Endothelial cell of umbilical vein (primary cell): Measurements from ENCODE around the gene SMTNL1. TPM values are rescaled to one million over a fixed set of nuclear protein-coding genes. Genes with fewer than 3 reads are reported as not detected.

Source experiments
- BruUV-seq: library from RNA; stranded (reverse); fragments of 400-500 nt; replicated peaks from 2 replicates; lab custom pipeline; 2021; lab: Mats Ljungman, UMichigan
- CTCF ChIA-PET: fragments of 300-600, 350-600 bp; sonication (Branson Sonifier 250); formaldehyde crosslinking; loops from one replicate; lab custom pipeline; 2021; ENCODE audit warnings: antibody characterized with exemption, inconsistent platforms; lab: Charles Lee
- POLR2A ChIA-PET: fragments of 300-600, 350-600 bp; sonication (Branson Sonifier 250); formaldehyde crosslinking; loops from one replicate; lab custom pipeline; 2021; ENCODE audit warnings: antibody characterized with exemption, inconsistent platforms; lab: Charles Lee
- DNase-seq: peaks from one replicate; pipeline ENCODE4 v3.0.0-alpha.2; 2011; ENCODE audit warnings: low read depth, low spot score
- FAIRE-seq: peaks from 2 replicates; lab custom pipeline; 2011; peaks lifted over from hg19 to GRCh38; lab: Jason Lieb, UNC
- H2AFZ ChIP-seq: 2 replicates; pipeline ENCODE4 v1.6.0; 2012; ENCODE audit warnings: low read depth, low read length, control low read depth, inconsistent platforms
- H3K27ac ChIP-seq: 2 replicates; pipeline ENCODE4 v1.5.1; 2011; ENCODE audit warnings: low read depth, mild to moderate bottlenecking, control low read depth, low read length, moderate library complexity; ENCODE audit not compliant: insufficient read depth
- H3K27me3 ChIP-seq, 2 experiments: 2 replicates each; pipeline versions ENCODE4 v1.6.0 to v1.6.1; 2011; ENCODE audit warnings: low read length in 2 of 2, mixed read lengths in 1 of 2; ENCODE audit not compliant: control insufficient read depth in 2 of 2, insufficient read depth in 2 of 2
- H3K36me3 ChIP-seq, 2 experiments: 2 replicates in 1 of 2; 3 replicates in 1 of 2; pipeline ENCODE4 v1.5.1; 2011; ENCODE audit warnings: low read length in 2 of 2, mild to moderate bottlenecking in 1 of 2, moderate library complexity in 1 of 2; ENCODE audit not compliant: control insufficient read depth in 2 of 2, insufficient read depth in 2 of 2; ENCODE audit errors: extremely low read depth in 1 of 2
- H3K4me1 ChIP-seq: 3 replicates; pipeline ENCODE4 v1.5.1; 2011; ENCODE audit warnings: mild to moderate bottlenecking, low read length; ENCODE audit not compliant: control insufficient read depth, insufficient read depth; ENCODE audit errors: extremely low read depth
- H3K4me2 ChIP-seq: 2 replicates; pipeline ENCODE4 v1.6.1; 2011; ENCODE audit warnings: low read length, control low read depth, mixed read lengths; ENCODE audit not compliant: insufficient read depth
- H3K4me3 ChIP-seq, 3 experiments: fragments of 200-600 bp in 1 of 3; sonication (generic), shearing (Covaris generic) in 1 of 3; replicated peaks in 1 of 3; 2 replicates each; pipeline ENCODE4 v1.5.1; 2011 to 2016; ENCODE audit warnings: control low read depth in 3 of 3, low read length in 3 of 3, mild to moderate bottlenecking in 2 of 3, inconsistent platforms in 1 of 3, low read depth in 1 of 3, moderate library complexity in 1 of 3; ENCODE audit not compliant: insufficient read depth in 1 of 3
- H3K79me2 ChIP-seq: 2 replicates; pipeline ENCODE4 v1.6.0; 2012; ENCODE audit warnings: low read length, inconsistent platforms; ENCODE audit not compliant: control insufficient read depth, insufficient read depth
- H3K9ac ChIP-seq: replicated peaks from 2 replicates; pipeline ENCODE3; 2011; ENCODE audit warnings: low read length, control low read depth; ENCODE audit not compliant: insufficient read depth; ENCODE audit errors: extremely low read depth
- H3K9me1 ChIP-seq: replicated peaks from 3 replicates; pipeline ENCODE4 v1.6.0; 2011; ENCODE audit warnings: mild to moderate bottlenecking, low read length; ENCODE audit not compliant: control insufficient read depth, insufficient read depth; ENCODE audit errors: extremely low read depth
- H3K9me3 ChIP-seq: replicated peaks from 2 replicates; pipeline ENCODE4 v1.5.1; 2012; ENCODE audit warnings: low read length, inconsistent platforms; ENCODE audit not compliant: control insufficient read depth, insufficient read depth
- H4K20me1 ChIP-seq: replicated peaks from 2 replicates; pipeline ENCODE3; 2011; ENCODE audit warnings: mild to moderate bottlenecking, low read length; ENCODE audit not compliant: control insufficient read depth, insufficient read depth; ENCODE audit errors: extremely low read depth
- CTCF ChIP-seq, 2 donors: IDR thresholded peaks; 1 replicate in 1 of 2; 2 replicates in 1 of 2; pipeline ENCODE4 v1.5.1; 2011; ENCODE audit warnings: low read length in 2 of 2, mild to moderate bottlenecking in 2 of 2, moderate library complexity in 2 of 2, control low read depth in 1 of 2, inconsistent platforms in 1 of 2, low read depth in 1 of 2; ENCODE audit not compliant: insufficient read depth in 1 of 2; ENCODE audit errors: extremely low read depth in 1 of 2
- EZH2 ChIP-seq: IDR thresholded peaks from 2 replicates; pipeline ENCODE4 v1.6.1; 2012; ENCODE audit warnings: borderline replicate concordance, low read depth, mild to moderate bottlenecking, moderate library complexity, low read length, inconsistent platforms; ENCODE audit not compliant: severe bottlenecking
- FOS ChIP-seq: IDR thresholded peaks from 2 replicates; pipeline ENCODE4 v1.6.1; 2011; ENCODE audit warnings: mild to moderate bottlenecking, low read length, moderate library complexity, borderline replicate concordance; ENCODE audit not compliant: insufficient read depth
- GATA2 ChIP-seq: IDR thresholded peaks from 2 replicates; pipeline ENCODE4 v1.7.0; 2011; ENCODE audit warnings: low read depth, mild to moderate bottlenecking, moderate library complexity, mixed read lengths, low read length; ENCODE audit not compliant: insufficient read length, insufficient read depth
- JUN ChIP-seq: IDR thresholded peaks from 2 replicates; pipeline ENCODE4 v1.6.1; 2011; ENCODE audit warnings: borderline replicate concordance, low read depth; ENCODE audit not compliant: insufficient read length, insufficient read depth
- MAX ChIP-seq: IDR thresholded peaks from 2 replicates; pipeline ENCODE4 v1.6.1; 2011; ENCODE audit not compliant: insufficient read depth, insufficient read length
- MYC ChIP-seq: IDR thresholded peaks from one replicate; pipeline ENCODE4 v1.6.1; 2011; ENCODE audit warnings: mild to moderate bottlenecking, low read depth, low read length
- POLR2A ChIP-seq: IDR thresholded peaks from 2 replicates; pipeline ENCODE4 v1.6.1; 2012; ENCODE audit warnings: low read depth, mild to moderate bottlenecking, control low read depth, low read length
- POLR2AphosphoS5 ChIP-seq: IDR thresholded peaks from 2 replicates; pipeline ENCODE4 v1.6.1; 2012; ENCODE audit warnings: low read depth, mild to moderate bottlenecking, control low read depth, low read length, moderate library complexity; ENCODE audit not compliant: insufficient read depth
- dilution Hi-C: fragments of 300-500 bp; cut with MboI; formaldehyde crosslinking; loops from one replicate; pipeline ENCODE4 v1.15.0; 2019; ENCODE audit warnings: low sequenced_read_pairs; ENCODE audit not compliant: extremely low pct_ligation_motif_present
- intact Hi-C: fragments of 100-400 bp; cut with micrococcal nuclease; formaldehyde crosslinking; loops from one replicate; pipeline ENCODE4 v1.10.0; 2022
- polyA plus RNA-seq, 4 experiments: library from polyadenylated mRNA; depleted of rRNA in 3 of 4; stranded (reverse) in 3 of 4; unstranded in 1 of 4; fragments of >200 nt; gene quantifications; 2 replicates each; pipeline versions ENCODE4 v1.2.1 to v1.2.3, GENCODE V29; 2011 to 2012; ENCODE audit warnings: missing spikeins in 1 of 4
- total RNA-seq: library from RNA; stranded (reverse); gene quantifications from 2 replicates; pipeline ENCODE4 v1.2.3, GENCODE V29; 2021

The SMTNL1 gene
- total and polyA plus RNA-seq, 2 donors (not counting 3 experiments of a cell fraction or from before 2014, with no cell fraction given) = not detected

- dilution Hi-C loops = no loop called here
- H2AFZ ChIP-seq = peak within 1 kb of the TSS; percentile 94
- intact Hi-C loops = loop anchor here (1.0 kb wide), 2 partner anchors 12 to 16 kb away; no protein-coding TSS in a partner anchor
- no peaks in the 10 kb centered on the region for H3K9me1 ChIP-seq
- POLR2A ChIA-PET = no interaction called here
- no peak within 1 kb of the TSS for H3K27ac ChIP-seq
- DNase-seq (peak; percentile 69), FAIRE-seq (peak; percentile 85)
- no peaks in the 10 kb centered on the region for H3K27me3 ChIP-seq
- no TSS peak for BruUV-seq
- no peaks in the 10 kb centered on the region for H4K20me1 ChIP-seq
- CTCF ChIA-PET = interaction anchor here (0.9 to 9.0 kb wide), 8 partner anchors 11 to 129 kb away, joined by 3 to 166 read pairs (median 10); partner anchors contain the start of genes RTN4RL2 and TIMM10
- H3K36me3 ChIP-seq = no peaks in the 10 kb centered on the region
- peak within 1 kb of the TSS; percentile 88 for H3K4me2 ChIP-seq
- H3K79me2 ChIP-seq = no peaks in the 10 kb centered on the region
- TF ChIP-seq CTCF (IDR thresholded peaks at IDR 0.05; ENCODE audit: extremely low read depth in 1 of 2, insufficient read depth in 1 of 2, low read depth in 1 of 2, low read length in 2 of 2) (no peak), EZH2 (no peak), POLR2AphosphoS5 (no peak), FOS (no peak), JUN (no peak), MYC (no peak), POLR2A (peak; percentile 25), MAX (peak; percentile 77), GATA2 (no peak)
- H3K9me3 ChIP-seq = no peaks in the 10 kb centered on the region
- peak within 1 kb of the TSS; percentile 62 for H3K9ac ChIP-seq
- H3K4me3 ChIP-seq = peak within 1 kb of the TSS; percentile 64 to 79 (median 68)
- H3K4me1 ChIP-seq = peaks cover 9% of the 10 kb centered on the region
Observed at GRCh38 chr11:57515332-57516060, 21.9 kb upstream of the SMTNL1 start, which contains the start of gene SLC43A1. Gene SLC43A1, minus strand, starts transcription at chr11:57515702. Its CDS starts 1,591 bp downstream, at chr11:57514111.
